ENCODE data around the gene CLEC10A.

DNA sequence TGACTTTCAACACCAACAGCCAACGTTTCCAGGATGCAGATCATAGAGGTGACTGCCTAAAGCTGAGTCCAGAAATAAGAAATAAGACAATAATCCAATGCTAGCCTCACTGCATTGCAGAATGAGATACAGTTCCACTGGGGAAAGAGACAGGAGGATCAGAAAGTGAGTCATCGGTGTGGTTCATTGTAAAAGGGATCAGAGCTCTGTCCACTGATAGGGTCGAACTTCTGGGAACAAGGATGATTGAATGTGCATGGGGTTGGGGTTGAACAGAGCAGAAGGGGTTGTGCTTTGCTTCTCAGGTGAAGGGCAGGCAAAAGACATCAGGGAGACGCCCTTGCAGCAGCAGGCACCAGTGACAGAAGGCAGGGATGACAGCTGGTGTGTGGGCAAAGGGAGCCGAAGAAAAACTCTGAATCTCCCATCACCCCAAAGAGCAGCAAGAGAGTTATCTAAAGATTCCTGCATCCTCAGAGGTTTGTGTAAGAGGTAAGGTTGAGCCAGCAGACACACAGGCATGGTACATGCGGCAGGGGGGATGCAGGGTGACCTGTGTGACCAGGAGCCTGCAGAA is 16.4 kb downstream of the CLEC10A start:
- TF ChIP-seq, protein P1, sequence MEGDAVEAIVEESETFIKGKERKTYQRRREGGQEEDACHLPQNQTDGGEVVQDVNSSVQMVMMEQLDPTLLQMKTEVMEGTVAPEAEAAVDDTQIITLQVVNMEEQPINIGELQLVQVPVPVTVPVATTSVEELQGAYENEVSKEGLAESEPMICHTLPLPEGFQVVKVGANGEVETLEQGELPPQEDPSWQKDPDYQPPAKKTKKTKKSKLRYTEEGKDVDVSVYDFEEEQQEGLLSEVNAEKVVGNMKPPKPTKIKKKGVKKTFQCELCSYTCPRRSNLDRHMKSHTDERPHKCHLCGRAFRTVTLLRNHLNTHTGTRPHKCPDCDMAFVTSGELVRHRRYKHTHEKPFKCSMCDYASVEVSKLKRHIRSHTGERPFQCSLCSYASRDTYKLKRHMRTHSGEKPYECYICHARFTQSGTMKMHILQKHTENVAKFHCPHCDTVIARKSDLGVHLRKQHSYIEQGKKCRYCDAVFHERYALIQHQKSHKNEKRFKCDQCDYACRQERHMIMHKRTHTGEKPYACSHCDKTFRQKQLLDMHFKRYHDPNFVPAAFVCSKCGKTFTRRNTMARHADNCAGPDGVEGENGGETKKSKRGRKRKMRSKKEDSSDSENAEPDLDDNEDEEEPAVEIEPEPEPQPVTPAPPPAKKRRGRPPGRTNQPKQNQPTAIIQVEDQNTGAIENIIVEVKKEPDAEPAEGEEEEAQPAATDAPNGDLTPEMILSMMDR (conservative IDR thresholded peaks at IDR 0.05; ENCODE audit: low read depth, low read length), result no peak
- no peak for TF ChIP-seq EZH2 (IDR thresholded peaks at IDR 0.05; ENCODE audit: low read length, unreplicated experiment)

Measured in PC-3 (cell line).